Endothelial cell of umbilical vein (primary cell): ENCODE data around the gene IGF2BP1.

Experiments used
- CTCF ChIP-seq, 2 donors: IDR thresholded peaks; 1 replicate in 1 of 2; 2 replicates in 1 of 2; pipeline ENCODE4 v1.5.1; 2011; ENCODE audit warnings: low read length in 2 of 2, mild to moderate bottlenecking in 2 of 2, moderate library complexity in 2 of 2, control low read depth in 1 of 2, inconsistent platforms in 1 of 2, low read depth in 1 of 2; ENCODE audit not compliant: insufficient read depth in 1 of 2; ENCODE audit errors: extremely low read depth in 1 of 2
- EZH2 ChIP-seq: IDR thresholded peaks from 2 replicates; pipeline ENCODE4 v1.6.1; 2012; ENCODE audit warnings: borderline replicate concordance, low read depth, mild to moderate bottlenecking, moderate library complexity, low read length, inconsistent platforms; ENCODE audit not compliant: severe bottlenecking
- GATA2 ChIP-seq: IDR thresholded peaks from 2 replicates; pipeline ENCODE4 v1.7.0; 2011; ENCODE audit warnings: low read depth, mild to moderate bottlenecking, moderate library complexity, mixed read lengths, low read length; ENCODE audit not compliant: insufficient read length, insufficient read depth
- MAX ChIP-seq: IDR thresholded peaks from 2 replicates; pipeline ENCODE4 v1.6.1; 2011; ENCODE audit not compliant: insufficient read depth, insufficient read length
- MYC ChIP-seq: IDR thresholded peaks from one replicate; pipeline ENCODE4 v1.6.1; 2011; ENCODE audit warnings: mild to moderate bottlenecking, low read depth, low read length
- POLR2A ChIP-seq: IDR thresholded peaks from 2 replicates; pipeline ENCODE4 v1.6.1; 2012; ENCODE audit warnings: low read depth, mild to moderate bottlenecking, control low read depth, low read length
- POLR2AphosphoS5 ChIP-seq: IDR thresholded peaks from 2 replicates; pipeline ENCODE4 v1.6.1; 2012; ENCODE audit warnings: low read depth, mild to moderate bottlenecking, control low read depth, low read length, moderate library complexity; ENCODE audit not compliant: insufficient read depth

- TF ChIP-seq EZH2 (no peak), POLR2A (no peak), CTCF (IDR thresholded peaks at IDR 0.05; ENCODE audit: extremely low read depth in 1 of 2, insufficient read depth in 1 of 2, low read depth in 1 of 2, low read length in 2 of 2) (no peak), POLR2AphosphoS5 (no peak), MYC (no peak), GATA2 (no peak), MAX (no peak)
Measured at GRCh38 chr17:49078248-49078647, 81.1 kb downstream of the IGF2BP1 start.
